ENCODE measurements around the gene OPA1. TPM values are rescaled to one million over a fixed set of nuclear protein-coding genes. Genes with fewer than 3 reads are reported as not detected.

The OPA1 gene
- total RNA-seq, 1 donor from 2014 or later: 35.1 TPM

GRCh38 chr3:193704431-193704830, 111.4 kb downstream of the OPA1 start:
- no peak for DNase-seq (ENCODE audit: low read depth in 2 of 2)

- DNase-seq (ENCODE audit: low read depth in 2 of 2): no peak
These were observed 115.3 kb downstream of the OPA1 start for GRCh38 chr3:193708270-193708669.

GRCh38 chr3:193710286-193711165, 117.5 kb downstream of the OPA1 start:
- no peak for DNase-seq (ENCODE audit: low read depth in 2 of 2)

GRCh38 chr3:193711166-193711485, 118.1 kb downstream of the OPA1 start:
- no peak for DNase-seq (ENCODE audit: low read depth in 2 of 2)

- no peak for DNase-seq (ENCODE audit: low read depth in 2 of 2)
These were observed 118.5 kb downstream of the OPA1 start for GRCh38 chr3:193711523-193711963.

GRCh38 chr3:193711964-193712598, 119.1 kb downstream of the OPA1 start:
- DNase-seq (ENCODE audit: low read depth in 2 of 2): no peak

GRCh38 chr3:193712938-193713337, 119.9 kb downstream of the OPA1 start:
- no peak for DNase-seq (ENCODE audit: low read depth in 2 of 2)

- DNase-seq (ENCODE audit: low read depth in 2 of 2): no peak
These were observed 121.6 kb downstream of the OPA1 start for GRCh38 chr3:193714523-193715137.

- no peak for DNase-seq (ENCODE audit: low read depth in 2 of 2)
These were observed 123.1 kb downstream of the OPA1 start for GRCh38 chr3:193716150-193716549.

GRCh38 chr3:193719735-193720134, 126.7 kb downstream of the OPA1 start:
- no peak for DNase-seq (ENCODE audit: low read depth in 2 of 2)

GRCh38 chr3:193720169-193720568, 127.2 kb downstream of the OPA1 start:
- DNase-seq (ENCODE audit: low read depth in 2 of 2): no peak

- DNase-seq (ENCODE audit: low read depth in 2 of 2): no peak
These were observed 129.6 kb downstream of the OPA1 start for GRCh38 chr3:193722566-193722965.

- DNase-seq (ENCODE audit: low read depth in 2 of 2): no peak
These were observed 134.1 kb downstream of the OPA1 start for GRCh38 chr3:193727089-193727488.

GRCh38 chr3:193728429-193729087, 135.6 kb downstream of the OPA1 start:
- DNase-seq (ENCODE audit: low read depth in 2 of 2): no peak

GRCh38 chr3:193729088-193729465, 136.1 kb downstream of the OPA1 start:
- DNase-seq (ENCODE audit: low read depth in 2 of 2): no peak

- no peak for DNase-seq (ENCODE audit: low read depth in 2 of 2)
These were observed 136.6 kb downstream of the OPA1 start for GRCh38 chr3:193729601-193730000.

- DNase-seq (ENCODE audit: low read depth in 2 of 2): no peak
These were observed 137.5 kb downstream of the OPA1 start for GRCh38 chr3:193730511-193730910.

GRCh38 chr3:193730976-193731375, 138.0 kb downstream of the OPA1 start:
- DNase-seq (ENCODE audit: low read depth in 2 of 2): no peak

GRCh38 chr3:193731656-193732055, 138.6 kb downstream of the OPA1 start:
- DNase-seq (ENCODE audit: low read depth in 2 of 2): no peak

GRCh38 chr3:193732391-193732790, 139.4 kb downstream of the OPA1 start:
- DNase-seq (ENCODE audit: low read depth in 2 of 2): peak in 1 of 2 donors; percentile 54

GRCh38 chr3:193732827-193733226, 139.8 kb downstream of the OPA1 start:
- no peak for DNase-seq (ENCODE audit: low read depth in 2 of 2)

- DNase-seq (ENCODE audit: low read depth in 2 of 2): peak in 1 of 2 donors; percentile 5
These were observed 141.8 kb downstream of the OPA1 start for GRCh38 chr3:193734737-193735366.
